Type B pancreatic cell (in vitro differentiated cells): Measurements from ENCODE around the gene MBOAT7. TPM values are rescaled to one million over a fixed set of nuclear protein-coding genes. Genes with fewer than 3 reads are reported as not detected.

Experiments used
- DNase-seq: peaks from one replicate; pipeline ENCODE4 v3.0.0; 2021; ENCODE audit warnings: mixed read lengths; ENCODE audit not compliant: unreplicated experiment; ENCODE audit errors: extremely low spot score
- H3K27ac Mint-ChIP-seq: 2 replicates; pipeline ENCODE4 v1.8.0; 2021; ENCODE audit warnings: mild to moderate bottlenecking, mixed read lengths
- H3K27me3 Mint-ChIP-seq: 2 replicates; pipeline ENCODE4 v1.8.0; 2021; ENCODE audit warnings: mixed read lengths
- H3K36me3 Mint-ChIP-seq: 2 replicates; pipeline ENCODE4 v1.8.0; 2021; ENCODE audit warnings: mixed read lengths
- H3K4me1 Mint-ChIP-seq: one replicate; pipeline ENCODE4 v1.8.0; 2021; ENCODE audit warnings: mixed read lengths; ENCODE audit not compliant: unreplicated experiment
- H3K4me3 Mint-ChIP-seq: 2 replicates; pipeline ENCODE4 v1.8.0; 2021; ENCODE audit warnings: mild to moderate bottlenecking, mixed read lengths
- H3K9me3 Mint-ChIP-seq: 2 replicates; pipeline ENCODE4 v1.8.0; 2021; ENCODE audit warnings: mixed read lengths
- CTCF ChIP-seq: fragments of 200-600 bp; sonication (generic); conservative IDR thresholded peaks from 2 replicates; pipeline ENCODE4 v1.5.0; 2021; ENCODE audit warnings: antibody characterized with exemption, mild to moderate bottlenecking
- total RNA-seq: library from RNA; stranded (reverse); gene quantifications from 2 replicates; pipeline ENCODE4 v1.2.1, GENCODE V29; 2021; ENCODE audit warnings: low replicate concordance

The MBOAT7 gene
- total RNA-seq, 1 donor from 2014 or later = 73.3 TPM

GRCh38 chr19:54211235-54211634 is 21.9 kb upstream of the MBOAT7 start:
- Mint-ChIP-seq H3K27me3 (no peaks in the 10 kb centered on the region), H3K9me3 (peaks cover 6% of the 10 kb centered on the region), H3K27ac (peak overlapping the region; percentile 95), H3K4me1 (peaks cover 27% of the 10 kb centered on the region), H3K4me3 (peak overlapping the region; percentile 75), H3K36me3 (peaks cover 19% of the 10 kb centered on the region)
- DNase-seq = no peak
- TF ChIP-seq CTCF = no peak

GRCh38 chr19:54209811-54210494 is 20.6 kb upstream of the MBOAT7 start:
- H3K4me3 Mint-ChIP-seq = peak overlapping the region; percentile 8
- no peak for DNase-seq
- TF ChIP-seq CTCF = no peak
- peaks cover 6% of the 10 kb centered on the region for H3K9me3 Mint-ChIP-seq
- H3K4me1 Mint-ChIP-seq = peaks cover 29% of the 10 kb centered on the region
- peak overlapping the region; percentile 95 for H3K27ac Mint-ChIP-seq
- no peaks in the 10 kb centered on the region for H3K27me3 Mint-ChIP-seq
- peaks cover 21% of the 10 kb centered on the region for H3K36me3 Mint-ChIP-seq

- DNase-seq = no peak
- peak overlapping the region; percentile 95 for H3K27ac Mint-ChIP-seq
- no peak for TF ChIP-seq CTCF
- H3K36me3 Mint-ChIP-seq = peaks cover 24% of the 10 kb centered on the region
- H3K27me3 Mint-ChIP-seq = no peaks in the 10 kb centered on the region
- H3K4me1 Mint-ChIP-seq = peaks cover 31% of the 10 kb centered on the region
- peak overlapping the region; percentile 8 for H3K4me3 Mint-ChIP-seq
- peaks cover 6% of the 10 kb centered on the region for H3K9me3 Mint-ChIP-seq
These were observed 19.9 kb upstream of the MBOAT7 start for GRCh38 chr19:54209058-54209810.

- H3K27me3 Mint-ChIP-seq = no peaks in the 10 kb centered on the region
- TF ChIP-seq CTCF = no peak
- no peak overlapping the region for H3K4me3 Mint-ChIP-seq
- DNase-seq = no peak
- peak overlapping the region; percentile 95 for H3K27ac Mint-ChIP-seq
- H3K9me3 Mint-ChIP-seq = peaks cover 6% of the 10 kb centered on the region
- peaks cover 31% of the 10 kb centered on the region for H3K4me1 Mint-ChIP-seq
- peaks cover 24% of the 10 kb centered on the region for H3K36me3 Mint-ChIP-seq
These were observed 19.3 kb upstream of the MBOAT7 start for GRCh38 chr19:54208784-54209057.

- H3K4me1 Mint-ChIP-seq = peaks cover 35% of the 10 kb centered on the region
- DNase-seq = no peak
- H3K27me3 Mint-ChIP-seq = no peaks in the 10 kb centered on the region
- peaks cover 6% of the 10 kb centered on the region for H3K9me3 Mint-ChIP-seq
- no peak for TF ChIP-seq CTCF
- H3K4me3 Mint-ChIP-seq = peak overlapping the region; percentile 61
- H3K27ac Mint-ChIP-seq = peak overlapping the region; percentile 85
- H3K36me3 Mint-ChIP-seq = peaks cover 27% of the 10 kb centered on the region
These were observed 18.8 kb upstream of the MBOAT7 start for GRCh38 chr19:54207983-54208783.
